GM18909 (cell line): ENCODE measurements around the gene ADGRF3.
"Not testable (repeated sequence)": the region's sequence is repeated elsewhere in the genome, so short reads cannot be mapped to it uniquely, and the experiment has no call there.

ENCODE experiments used
- ATAC-seq: cut with Tn5 transposase; IDR thresholded peaks from one replicate; pipeline ENCODE4 v1.9.1; 2021; ENCODE audit warnings: mild to moderate bottlenecking; ENCODE audit not compliant: unreplicated experiment, poor library complexity

Gene ADGRF3

DNA sequence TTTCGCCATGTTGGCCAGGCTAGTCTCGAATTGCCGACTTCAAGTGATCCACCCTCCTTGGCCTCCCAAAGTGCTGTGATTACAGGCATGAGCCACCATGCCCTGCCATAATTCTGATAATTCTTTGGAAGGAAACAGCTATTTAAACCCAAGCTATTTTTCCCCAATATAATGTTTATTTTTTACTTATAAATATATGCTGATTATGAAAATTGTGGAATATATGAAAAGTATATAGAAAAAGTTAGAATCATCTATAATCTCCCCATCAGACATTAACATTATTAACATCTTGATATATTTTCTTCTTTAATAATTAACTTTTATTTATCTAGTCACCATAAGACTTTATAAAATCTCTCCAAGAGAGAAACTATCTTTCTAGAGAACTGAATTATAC, 60.7 kb downstream of the ADGRF3 start:
- ATAC-seq = no peak

DNA sequence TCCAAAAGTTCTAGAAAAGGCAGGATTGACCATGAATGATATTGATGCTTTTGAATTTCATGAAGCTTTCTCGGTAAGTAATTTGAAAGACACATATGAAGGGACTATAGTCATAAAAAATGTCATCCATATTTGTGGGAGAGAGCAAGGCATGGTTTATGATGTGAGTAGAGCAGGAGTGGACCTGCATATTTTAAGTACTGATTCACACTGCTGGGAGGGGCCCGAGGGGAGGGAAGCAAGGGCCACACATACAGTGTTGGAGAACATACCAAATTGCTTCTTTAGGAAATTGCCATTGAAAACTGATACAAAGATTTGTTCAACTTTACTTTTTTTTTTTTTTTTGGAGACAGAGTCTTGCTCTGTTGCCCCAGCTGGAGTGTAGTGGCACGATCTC, 62.5 kb downstream of the ADGRF3 start:
- ATAC-seq = no peak

- no peak for ATAC-seq
Measured at GRCh38 chr2:26283606-26284005, 63.0 kb downstream of the ADGRF3 start.

GRCh38 chr2:26281226-26281625, 65.4 kb downstream of the ADGRF3 start:
- ATAC-seq = no peak

DNA sequence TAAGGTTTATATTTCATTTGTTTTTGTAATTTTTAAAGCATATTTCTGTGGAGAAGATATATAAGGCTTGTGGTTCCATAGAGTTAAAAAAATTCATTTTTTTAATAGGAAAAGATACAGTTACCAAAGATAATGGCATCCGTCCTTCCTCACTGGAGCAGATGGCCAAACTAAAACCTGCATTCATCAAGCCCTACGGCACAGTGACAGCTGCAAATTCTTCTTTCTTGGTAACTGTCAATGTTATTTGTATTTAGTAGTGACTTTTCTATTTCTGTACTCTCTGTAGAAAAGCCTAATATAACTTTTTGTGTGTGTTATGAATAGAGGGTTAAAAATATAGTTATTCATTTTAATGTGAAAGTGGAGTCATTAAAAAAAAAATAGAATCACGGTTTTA, 66.7 kb downstream of the ADGRF3 start:
- ATAC-seq = no peak

GRCh38 chr2:26276484-26277227, 69.9 kb downstream of the ADGRF3 start:
- no peak for ATAC-seq

GRCh38 chr2:26274058-26274613, 72.5 kb downstream of the ADGRF3 start:
- ATAC-seq = no peak

DNA sequence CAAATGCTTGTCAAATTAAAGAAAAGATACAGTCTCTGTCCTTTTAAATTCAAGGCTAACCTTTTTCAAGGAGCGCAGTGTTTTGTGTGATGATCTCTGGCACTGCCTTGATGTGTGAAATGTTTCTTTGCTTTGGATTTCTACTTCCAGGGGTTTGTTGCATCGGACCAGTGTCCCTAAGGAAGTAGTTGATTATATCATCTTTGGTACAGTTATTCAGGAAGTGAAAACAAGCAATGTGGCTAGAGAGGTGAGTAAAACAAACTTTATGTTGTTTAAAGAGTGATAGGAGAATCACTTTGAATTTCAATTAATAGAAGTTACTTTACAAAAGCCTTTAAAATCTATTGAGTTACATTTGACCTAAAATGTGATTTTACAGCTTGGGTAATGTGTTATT, 73.1 kb downstream of the ADGRF3 start:
- no peak for ATAC-seq

- no peak for ATAC-seq
Measured at GRCh38 chr2:26270373-26270772, 76.2 kb downstream of the ADGRF3 start.

DNA sequence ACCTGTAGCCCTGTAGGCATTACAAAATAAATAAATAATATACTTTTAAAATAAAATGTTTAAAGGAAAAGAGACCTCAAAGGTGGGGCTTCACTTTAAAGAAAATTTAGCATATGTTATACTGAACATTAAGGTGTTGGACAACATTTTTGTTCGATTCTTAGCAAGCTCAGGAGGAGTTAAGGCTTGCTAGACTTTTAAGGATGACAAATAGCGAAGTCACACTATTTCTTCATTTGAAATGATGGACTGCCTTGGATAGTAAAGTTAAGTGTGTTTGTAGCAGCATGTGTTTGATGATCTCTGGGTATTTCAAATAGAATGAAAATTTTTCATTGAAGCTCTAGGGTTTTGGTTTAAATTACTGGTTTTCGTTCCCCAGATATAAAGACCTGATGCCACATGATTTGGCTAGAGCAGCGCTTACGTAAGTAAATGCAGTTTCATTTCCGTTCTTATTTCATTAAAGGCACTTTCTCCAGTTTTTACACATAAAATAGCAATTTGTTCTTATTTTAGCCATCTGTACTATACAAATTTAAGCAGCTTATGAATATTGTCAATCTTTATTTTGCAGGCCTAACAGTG, 76.9 kb downstream of the ADGRF3 start:
- ATAC-seq = no peak

- ATAC-seq = not testable (repeated sequence)
Measured at GRCh38 chr2:26268670-26269385, 77.8 kb downstream of the ADGRF3 start.

- ATAC-seq = no peak
Measured at GRCh38 chr2:26268213-26268612, 78.4 kb downstream of the ADGRF3 start.

GRCh38 chr2:26258836-26259235, 87.8 kb downstream of the ADGRF3 start:
- ATAC-seq = not testable (repeated sequence)
